Cardiac fibroblast (primary cell): ENCODE measurements around the gene EPN2.
"Not testable (repeated sequence)": the region's sequence is repeated elsewhere in the genome, so short reads cannot be mapped to it uniquely, and the experiment has no call there.

ENCODE experiments used
- DNase-seq, 2 donors: peaks; one replicate each; pipeline versions ENCODE4 v3.0.0 to v3.0.0-alpha.2; 2010; ENCODE audit warnings: low read depth in 2 of 2
- H3K4me3 ChIP-seq, 2 donors: replicated peaks in 1 of 2; 1 replicate in 1 of 2; 2 replicates in 1 of 2; pipeline ENCODE4 v1.5.1; 2011; ENCODE audit warnings: low read depth in 2 of 2, low read length in 2 of 2, mild to moderate bottlenecking in 2 of 2, moderate library complexity in 1 of 2
- TF ChIP-seq, protein P1 (sequence below): IDR thresholded peaks from one replicate; pipeline ENCODE4 v1.5.1; 2011; ENCODE audit warnings: low read depth, mild to moderate bottlenecking, low read length, inconsistent platforms

EPN2 gene

GRCh38 chr17:19345067-19345460, 107.9 kb downstream of the EPN2 start:
- TF ChIP-seq, protein P1, sequence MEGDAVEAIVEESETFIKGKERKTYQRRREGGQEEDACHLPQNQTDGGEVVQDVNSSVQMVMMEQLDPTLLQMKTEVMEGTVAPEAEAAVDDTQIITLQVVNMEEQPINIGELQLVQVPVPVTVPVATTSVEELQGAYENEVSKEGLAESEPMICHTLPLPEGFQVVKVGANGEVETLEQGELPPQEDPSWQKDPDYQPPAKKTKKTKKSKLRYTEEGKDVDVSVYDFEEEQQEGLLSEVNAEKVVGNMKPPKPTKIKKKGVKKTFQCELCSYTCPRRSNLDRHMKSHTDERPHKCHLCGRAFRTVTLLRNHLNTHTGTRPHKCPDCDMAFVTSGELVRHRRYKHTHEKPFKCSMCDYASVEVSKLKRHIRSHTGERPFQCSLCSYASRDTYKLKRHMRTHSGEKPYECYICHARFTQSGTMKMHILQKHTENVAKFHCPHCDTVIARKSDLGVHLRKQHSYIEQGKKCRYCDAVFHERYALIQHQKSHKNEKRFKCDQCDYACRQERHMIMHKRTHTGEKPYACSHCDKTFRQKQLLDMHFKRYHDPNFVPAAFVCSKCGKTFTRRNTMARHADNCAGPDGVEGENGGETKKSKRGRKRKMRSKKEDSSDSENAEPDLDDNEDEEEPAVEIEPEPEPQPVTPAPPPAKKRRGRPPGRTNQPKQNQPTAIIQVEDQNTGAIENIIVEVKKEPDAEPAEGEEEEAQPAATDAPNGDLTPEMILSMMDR: no peak
- DNase-seq: no peak
- no peak overlapping the region for H3K4me3 ChIP-seq

DNA sequence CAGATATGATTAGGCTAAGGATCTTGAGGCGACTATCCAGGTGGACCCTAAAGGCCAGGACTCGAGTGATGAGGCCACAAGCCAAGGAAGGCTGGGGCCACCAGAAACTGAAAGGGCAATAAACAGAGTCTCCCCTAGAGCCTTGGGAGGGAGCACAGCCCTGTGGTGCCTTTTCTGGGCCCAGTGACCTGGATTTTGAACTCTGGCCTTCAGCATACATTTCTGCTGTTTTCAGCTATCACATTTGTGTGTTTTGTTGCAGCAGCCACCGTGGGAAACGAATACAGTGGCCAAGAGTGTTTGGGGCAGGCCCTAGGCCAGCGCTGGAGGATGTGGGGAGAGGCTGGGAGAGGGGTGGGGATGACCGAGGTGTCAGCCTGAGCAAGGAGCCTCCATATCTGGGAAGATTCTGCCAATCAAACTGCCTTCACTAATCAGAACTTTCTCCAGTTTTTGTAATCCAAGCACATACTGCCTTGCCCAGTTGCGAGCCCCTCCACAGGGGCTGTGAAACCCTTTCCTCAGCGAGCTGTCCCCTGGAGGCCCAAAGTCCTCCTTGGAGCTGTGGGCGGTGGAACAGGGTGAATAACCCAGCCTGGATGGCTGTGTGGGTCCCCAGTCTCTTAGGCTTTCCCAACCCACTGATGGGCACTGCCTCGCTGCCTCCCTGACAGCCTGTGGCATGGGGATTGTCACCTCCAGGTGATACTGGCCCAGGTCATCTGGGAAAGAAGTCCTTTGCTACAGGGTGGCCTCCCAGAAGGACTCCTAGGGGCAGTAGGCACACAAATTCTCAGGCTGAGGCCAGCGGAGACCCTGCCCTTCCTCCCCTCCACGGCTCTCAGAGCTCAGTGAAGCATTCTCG, 108.6 kb downstream of the EPN2 start:
- no peak for DNase-seq
- TF ChIP-seq, protein P1: no peak

DNA sequence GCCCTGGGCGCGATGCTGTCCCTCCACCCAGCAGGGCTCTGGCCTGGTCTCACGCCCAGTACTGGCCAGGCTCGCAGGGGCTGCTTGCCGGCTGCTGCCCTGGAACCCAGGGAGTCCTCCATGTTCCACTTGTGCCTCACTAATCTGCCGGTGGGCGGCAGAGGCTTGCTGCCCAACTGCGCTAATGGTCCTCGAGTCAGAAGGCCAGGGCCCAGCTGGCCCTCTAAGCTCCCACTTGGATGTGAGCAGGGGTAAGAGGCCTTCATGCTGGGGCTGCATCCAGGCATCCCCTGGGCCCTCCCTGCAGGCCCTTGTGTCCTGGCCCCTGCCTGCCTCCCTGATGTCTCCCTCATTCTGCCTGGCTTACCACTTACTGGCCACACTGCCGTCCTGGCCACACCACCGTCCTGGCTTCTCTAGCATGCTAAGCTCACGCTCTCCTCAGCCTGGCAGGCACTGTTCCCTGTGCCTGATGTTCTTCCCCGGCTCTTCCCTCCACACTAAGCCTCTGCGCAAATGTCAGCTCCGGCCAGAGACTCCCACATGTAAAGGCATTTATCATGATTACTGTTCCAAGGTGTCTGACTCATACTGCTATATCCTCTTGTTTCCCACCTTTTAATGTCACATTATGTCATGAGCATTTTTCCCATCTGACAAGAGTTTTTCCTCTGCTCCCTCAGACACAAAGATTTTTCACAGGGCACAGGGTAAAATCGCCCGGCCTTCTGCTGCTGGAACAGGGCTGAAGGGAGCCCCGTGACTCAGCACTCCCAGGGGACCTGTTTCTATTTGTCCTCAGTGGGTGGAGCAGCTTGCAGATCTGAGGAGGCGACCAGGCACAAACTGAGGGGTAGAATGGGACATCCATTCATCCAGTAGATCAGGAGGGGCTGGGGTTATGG, 109.4 kb downstream of the EPN2 start:
- TF ChIP-seq, protein P1: no peak
- DNase-seq: peak; percentile 85 to 94

More for the DNA sequence above, 108.6 kb downstream of the EPN2 start:
- H3K4me3 ChIP-seq: no peak overlapping the region

DNA sequence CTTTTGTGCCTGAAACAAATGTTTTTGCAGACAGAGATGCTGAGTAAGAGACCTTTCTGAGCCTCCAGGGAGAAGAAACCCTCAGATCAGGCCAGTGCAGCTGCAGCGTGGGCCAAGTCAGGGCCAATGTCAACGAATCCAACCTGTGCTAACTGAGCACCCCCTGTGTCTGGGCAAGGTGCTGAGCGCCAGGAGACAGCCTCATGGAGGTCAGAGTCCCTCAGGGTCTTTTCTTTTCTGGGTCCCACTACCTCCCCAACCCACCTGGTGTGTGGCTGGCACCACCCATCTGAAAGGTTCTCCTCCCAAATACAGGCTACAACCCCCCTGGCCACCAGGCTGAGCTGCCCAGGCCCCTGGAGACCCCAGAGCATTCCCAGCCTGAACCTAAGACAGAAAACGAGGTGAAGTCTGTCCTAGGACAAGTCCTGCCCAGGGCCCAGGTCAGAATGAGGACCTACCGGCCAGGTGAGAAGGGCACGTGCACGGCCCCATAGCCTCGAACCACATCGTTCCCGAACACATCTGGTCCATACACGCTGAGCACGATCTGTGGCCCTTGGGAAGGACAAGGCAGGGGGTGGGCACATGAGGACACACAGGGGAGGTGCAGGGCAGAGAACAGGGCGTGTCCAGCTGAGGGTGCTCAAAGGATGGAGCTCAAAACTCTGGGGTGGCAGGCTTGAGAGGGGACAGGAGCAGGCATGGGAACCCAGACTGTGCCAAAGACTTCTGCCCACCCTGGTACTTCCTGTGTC, 110.3 kb downstream of the EPN2 start:
- H3K4me3 ChIP-seq: no peak overlapping the region
- DNase-seq: no peak
- TF ChIP-seq, protein P1: no peak

More for the DNA sequence above, 109.4 kb downstream of the EPN2 start:
- no peak overlapping the region for H3K4me3 ChIP-seq

DNA sequence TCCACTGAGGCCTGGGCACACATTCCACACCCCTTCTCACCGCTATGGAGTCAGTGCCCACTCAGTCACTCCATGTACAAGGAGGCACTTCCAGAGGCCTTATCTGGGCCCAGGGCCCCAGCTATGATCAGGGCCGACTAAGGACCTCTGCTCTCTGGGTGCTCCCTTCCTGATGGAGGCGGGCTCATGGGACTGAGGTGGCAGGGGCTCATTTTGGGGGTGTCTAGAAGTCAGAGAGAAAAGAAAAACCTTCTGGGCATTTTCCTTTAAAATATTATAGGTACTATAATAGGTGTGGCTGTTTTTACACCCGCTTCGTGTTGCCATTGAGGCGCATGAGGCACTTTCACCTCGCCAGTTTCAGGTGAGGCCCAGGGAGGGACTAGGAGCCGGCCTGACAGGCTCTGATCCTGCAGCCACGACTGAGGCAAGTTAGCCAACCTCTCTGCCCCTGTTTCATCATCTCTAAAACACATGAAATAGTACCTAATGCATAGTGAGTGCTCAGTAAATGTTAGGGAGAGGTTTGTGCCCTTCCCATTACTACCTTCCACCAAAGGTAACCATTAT, 111.0 kb downstream of the EPN2 start:
- TF ChIP-seq, protein P1: no peak
- no peak overlapping the region for H3K4me3 ChIP-seq
- DNase-seq: no peak

- TF ChIP-seq, protein P1: no peak
- H3K4me3 ChIP-seq: no peak overlapping the region
- DNase-seq: no peak
Observed at GRCh38 chr17:19348806-19349205, 111.6 kb downstream of the EPN2 start.

DNA sequence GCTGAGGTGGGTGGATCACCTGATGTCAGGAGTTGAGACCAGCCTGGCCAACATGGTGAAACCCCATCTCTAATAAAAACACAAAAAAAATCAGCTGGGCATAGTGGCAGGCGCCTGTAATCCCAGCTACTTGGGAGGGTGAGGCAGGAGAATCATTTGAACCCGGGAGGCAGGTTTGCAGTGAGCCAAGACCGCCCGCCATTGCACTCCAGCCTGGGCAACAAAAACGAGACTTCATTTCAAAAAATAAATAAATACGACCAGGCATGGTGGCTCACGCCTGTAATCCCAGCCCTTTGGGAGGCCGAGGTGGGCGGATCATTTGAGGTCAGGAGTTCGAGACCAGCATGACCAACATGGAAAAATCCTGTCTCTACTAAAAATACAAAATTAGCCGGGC, 116.2 kb downstream of the EPN2 start:
- not testable (repeated sequence) for DNase-seq, H3K4me3 ChIP-seq
